ENCODE data around the gene IFFO2. TPM values are rescaled to one million over a fixed set of nuclear protein-coding genes. Genes with fewer than 3 reads are reported as not detected.
A peak's percentile ranks its signal among the peaks of the same experiment; 100 is the strongest.

IFFO2 gene
- total and polyA plus RNA-seq, 2 experiments from 2014 or later, result 0.71 to 7.5 TPM

- no peak for TF ChIP-seq REST (IDR thresholded peaks at IDR 0.05; ENCODE audit: unreplicated experiment)
- TF ChIP-seq JUNB (IDR thresholded peaks at IDR 0.05; ENCODE audit: unreplicated experiment), result no peak
- no peak for TF ChIP-seq ZNF114 (CRISPR knock-in tag; IDR thresholded peaks at IDR 0.05)
- TF ChIP-seq NANOG (IDR thresholded peaks at IDR 0.05; ENCODE audit: borderline replicate concordance), result no peak
- TF ChIP-seq ETS1 (IDR thresholded peaks at IDR 0.05), result no peak
- no peak for TF ChIP-seq EZH2phosphoT487 (IDR thresholded peaks at IDR 0.05; ENCODE audit: unreplicated experiment)
Measured at GRCh38 chr1:18923756-18924211, 32.7 kb downstream of the IFFO2 start (continued).

GRCh38 chr1:18922848-18923755 is 33.4 kb downstream of the IFFO2 start:
- no peak overlapping the region for H2AFZ ChIP-seq
- H3K79me2 ChIP-seq (replicated peaks; ENCODE audit: insufficient read depth), result no peaks in the 10 kb centered on the region
- H3K9me3 Mint-ChIP-seq, result peaks cover 3% of the 10 kb centered on the region; the same call in 2 of the 3 replicates
- DNase-seq (ENCODE audit: low spot score), result no peak
- H3K9me2 ChIP-seq (ENCODE audit: insufficient read depth), result no peaks in the 10 kb centered on the region
- no peaks in the 10 kb centered on the region; the same call in 1 of the 2 replicates for H4K20me1 ChIP-seq (replicated peaks; ENCODE audit: insufficient read depth)
- H3K4me3 Mint-ChIP-seq, result no peak overlapping the region
- TF ChIP-seq EZH2phosphoT487 (IDR thresholded peaks at IDR 0.05; ENCODE audit: unreplicated experiment) (no peak), POLR2AphosphoS5 (IDR thresholded peaks at IDR 0.05; ENCODE audit: low read depth) (no peak), NANOG (IDR thresholded peaks at IDR 0.05; ENCODE audit: borderline replicate concordance) (no peak), CREB1 (CRISPR knock-in tag; IDR thresholded peaks at IDR 0.05; ENCODE audit: low read depth) (no peak), JUNB (IDR thresholded peaks at IDR 0.05; ENCODE audit: unreplicated experiment) (no peak)
- no peaks in the 10 kb centered on the region; the same call in 1 of the 2 replicates for H3K4me1 ChIP-seq (ENCODE audit: insufficient read depth)
- peak overlapping the region; percentile 59; the same call in 1 of the 2 replicates for H3K27ac Mint-ChIP-seq
- H3K27ac ChIP-seq (ENCODE audit: low read depth), result no peak overlapping the region
- no peaks in the 10 kb centered on the region for H3K27me3 ChIP-seq (ENCODE audit: insufficient read depth)
- peaks cover 22% of the 10 kb centered on the region for H3K4me1 Mint-ChIP-seq
- no peak overlapping the region for H3K4me2 ChIP-seq
- no peaks in the 10 kb centered on the region for H3F3A ChIP-seq (replicated peaks; ENCODE audit: low read depth)
- H3K4me3 ChIP-seq, result no peak overlapping the region
- H3K36me3 Mint-ChIP-seq (ENCODE audit: low read depth), result peaks cover 2% of the 10 kb centered on the region; the same call in 1 of the 3 replicates
- H3K36me3 ChIP-seq (ENCODE audit: insufficient read depth), result no peaks in the 10 kb centered on the region
- peaks cover 5% of the 10 kb centered on the region for H3K27me3 Mint-ChIP-seq (ENCODE audit: insufficient read depth, low read depth, poor library complexity)
- peak; percentile 21 for ATAC-seq
